ENCODE data around the gene SHISA3.

GRCh38 chr4:42381666-42382065 is 15.6 kb upstream of the SHISA3 start:
- TF ChIP-seq EZH2phosphoT487 (IDR thresholded peaks at IDR 0.05; ENCODE audit: insufficient read depth, low read depth) (no peak), EZH2 (IDR thresholded peaks at IDR 0.05; ENCODE audit: insufficient read depth, poor library complexity, severe bottlenecking) (no peak)
